ENCODE results near the gene PRPF4. TPM values are rescaled to one million over a fixed set of nuclear protein-coding genes. Genes with fewer than 3 reads are reported as not detected.

The PRPF4 gene
- total and polyA plus RNA-seq, 2 donors (not counting 3 experiments of a cell fraction or from before 2014, with no cell fraction given): 12.9 to 25.8 TPM

- dilution Hi-C loops (cut with MboI; ENCODE audit: extremely low pct_ligation_motif_present, low sequenced_read_pairs): no loop called here
- Histone ChIP-seq H3K4me3 (replicated peaks in 1 of 3; ENCODE audit: insufficient read depth in 1 of 3, low read depth in 1 of 3, low read length in 3 of 3) (no peak overlapping the region), H3K27me3 (ENCODE audit: control insufficient read depth in 2 of 2, insufficient read depth in 2 of 2, low read length in 2 of 2) (peaks cover 0 to 2% of the 10 kb centered on the region in 2 experiments), H3K27ac (ENCODE audit: insufficient read depth, low read depth, low read length) (no peak overlapping the region), H3K36me3 (ENCODE audit: control insufficient read depth in 2 of 2, extremely low read depth in 1 of 2, insufficient read depth in 2 of 2, low read length in 2 of 2) (no peaks in the 10 kb centered on the region), H4K20me1 (replicated peaks; ENCODE audit: control insufficient read depth, extremely low read depth, insufficient read depth, low read length) (no peaks in the 10 kb centered on the region), H3K4me2 (ENCODE audit: insufficient read depth, low read length) (no peak overlapping the region), H3K4me1 (ENCODE audit: control insufficient read depth, extremely low read depth, insufficient read depth, low read length) (peaks cover 8% of the 10 kb centered on the region), H2AFZ (ENCODE audit: low read depth, low read length) (no peak overlapping the region), H3K9me1 (replicated peaks; ENCODE audit: control insufficient read depth, extremely low read depth, insufficient read depth, low read length) (no peaks in the 10 kb centered on the region), H3K79me2 (ENCODE audit: control insufficient read depth, insufficient read depth, low read length) (no peaks in the 10 kb centered on the region), H3K9ac (replicated peaks; ENCODE audit: extremely low read depth, insufficient read depth, low read length) (no peak overlapping the region), H3K9me3 (replicated peaks; ENCODE audit: control insufficient read depth, insufficient read depth, low read length) (no peaks in the 10 kb centered on the region)
- TF ChIP-seq FOS (IDR thresholded peaks at IDR 0.05; ENCODE audit: borderline replicate concordance, insufficient read depth, low read length) (no peak), MYC (IDR thresholded peaks at IDR 0.05; ENCODE audit: low read depth, low read length) (no peak), CTCF (IDR thresholded peaks at IDR 0.05; ENCODE audit: extremely low read depth in 1 of 2, insufficient read depth in 1 of 2, low read depth in 1 of 2, low read length in 2 of 2) (no peak), POLR2AphosphoS5 (IDR thresholded peaks at IDR 0.05; ENCODE audit: insufficient read depth, low read depth, low read length) (no peak), JUN (IDR thresholded peaks at IDR 0.05; ENCODE audit: borderline replicate concordance, insufficient read depth, insufficient read length, low read depth) (no peak), MAX (IDR thresholded peaks at IDR 0.05; ENCODE audit: insufficient read depth, insufficient read length) (no peak), POLR2A (IDR thresholded peaks at IDR 0.05; ENCODE audit: low read depth, low read length) (no peak)
- intact Hi-C loops (cut with micrococcal nuclease): loop anchor here (2.0 kb wide), 1 partner anchor 59 kb away; the partner anchor contains the start of gene ALAD
- CTCF ChIA-PET: no interaction called here
- no peak for FAIRE-seq
- no TSS peak for BruUV-seq (replicated peaks)
- POLR2A ChIA-PET: no interaction called here
- DNase-seq (ENCODE audit: low read depth, low spot score): no peak
Observed at GRCh38 chr9:113341712-113342410, 66.4 kb downstream of the PRPF4 start.

Other genes starting within 250 kb of the PRPF4 start
- gene ZFP37, start 218.9 kb upstream of the PRPF4 start, total RNA-seq: 1.3 and 1.6 TPM in 2 replicates
- 0.13 and 0.21 TPM in 2 replicates for gene ZFP37, start 218.9 kb upstream of the PRPF4 start, polyA plus RNA-seq
- 3.7 and 4.0 TPM in 2 replicates for gene SLC31A2, start 124.7 kb upstream of the PRPF4 start, total RNA-seq
- 9.8 and 11.4 TPM in 2 replicates for gene SLC31A2, start 124.7 kb upstream of the PRPF4 start, polyA plus RNA-seq
- 24.6 and 26.8 TPM in 2 replicates for gene FKBP15, start 54.4 kb upstream of the PRPF4 start, total RNA-seq
- gene FKBP15, start 54.4 kb upstream of the PRPF4 start, polyA plus RNA-seq: 16.8 and 24.7 TPM in 2 replicates
- 20.8 and 22.7 TPM in 2 replicates for gene SLC31A1, start 54.1 kb upstream of the PRPF4 start, total RNA-seq
- 11.3 and 13.5 TPM in 2 replicates for gene SLC31A1, start 54.1 kb upstream of the PRPF4 start, polyA plus RNA-seq
- 36.9 and 37.5 TPM in 2 replicates for gene CDC26, start 86 bp upstream of the PRPF4 start, total RNA-seq
- gene CDC26, start 86 bp upstream of the PRPF4 start, polyA plus RNA-seq: 17.6 and 25.7 TPM in 2 replicates
- not detected in 2 replicates for gene RNF183, start 27.7 kb downstream of the PRPF4 start, total RNA-seq
- not detected in 2 replicates for gene RNF183, start 27.7 kb downstream of the PRPF4 start, polyA plus RNA-seq
- gene WDR31, start 64.6 kb downstream of the PRPF4 start, total RNA-seq: 0.62 and 1.00 TPM in 2 replicates
- 0.22 and 0.25 TPM in 2 replicates for gene WDR31, start 64.6 kb downstream of the PRPF4 start, polyA plus RNA-seq
- gene BSPRY, start 73.9 kb downstream of the PRPF4 start, total RNA-seq: not detected in 2 replicates
- gene BSPRY, start 73.9 kb downstream of the PRPF4 start, polyA plus RNA-seq: not detected in 2 replicates
- gene HDHD3, start 101.3 kb downstream of the PRPF4 start, total RNA-seq: 7.6 and 8.0 TPM in 2 replicates
- 14.1 and 15.5 TPM in 2 replicates for gene HDHD3, start 101.3 kb downstream of the PRPF4 start, polyA plus RNA-seq
- gene ALAD, start 125.6 kb downstream of the PRPF4 start, total RNA-seq: 29.5 TPM in 2 replicates
- 11.8 and 12.8 TPM in 2 replicates for gene ALAD, start 125.6 kb downstream of the PRPF4 start, polyA plus RNA-seq
- 53.8 and 54.3 TPM in 2 replicates for gene POLE3, start 135.0 kb downstream of the PRPF4 start, total RNA-seq
- gene POLE3, start 135.0 kb downstream of the PRPF4 start, polyA plus RNA-seq: 61.5 and 68.6 TPM in 2 replicates
- 0.66 and 0.88 TPM in 2 replicates for gene C9orf43, start 135.1 kb downstream of the PRPF4 start, total RNA-seq
- gene C9orf43, start 135.1 kb downstream of the PRPF4 start, polyA plus RNA-seq: 0.08 and 0.25 TPM in 2 replicates
- 407 and 416 TPM in 2 replicates for gene RGS3, start 188.1 kb downstream of the PRPF4 start, total RNA-seq
- gene RGS3, start 188.1 kb downstream of the PRPF4 start, polyA plus RNA-seq: 356 and 385 TPM in 2 replicates

All from endothelial cell of umbilical vein (primary cell).